ENCODE results near the gene XAGE5. TPM values are rescaled to one million over a fixed set of nuclear protein-coding genes. Genes with fewer than 3 reads are reported as not detected.

XAGE5 gene
- not detected in 2 replicates for total RNA-seq (2016; rRNA removed; fragmentation: Illumina TruSeq; extraction: Trizol)
- total RNA-seq (2016; cell fraction: cytosol; rRNA removed; fragmentation: Illumina TruSeq; extraction: Trizol; ENCODE audit: low read depth) = not detected in 2 replicates
- not detected in 2 replicates for total RNA-seq (2016; cell fraction: insoluble cytoplasmic fraction; rRNA removed; fragmentation: Illumina TruSeq; extraction: Trizol)
- not detected in 2 replicates for total RNA-seq (2016; cell fraction: membrane; rRNA removed; fragmentation: Illumina TruSeq; extraction: Trizol)
- not detected in 2 replicates for total RNA-seq (2016; cell fraction: nucleus; rRNA removed; fragmentation: Illumina TruSeq; extraction: Trizol)
- polyA plus RNA-seq (2011; rRNA removed) = not detected in 2 replicates
- polyA plus RNA-seq (2011; cell fraction: cytosol; rRNA removed) = not detected in 2 replicates
- not detected in 2 replicates for polyA plus RNA-seq (2011; cell fraction: nucleus; rRNA removed)
- polyA plus RNA-seq (2012) = not detected in 2 replicates
- not detected in 2 replicates for polyA plus RNA-seq (2016; cell fraction: cytosol; fragmentation: Illumina TruSeq; extraction: Trizol; ENCODE audit: low read depth)
- polyA plus RNA-seq (2016; cell fraction: insoluble cytoplasmic fraction; fragmentation: Illumina TruSeq; extraction: Trizol; ENCODE audit: low read depth) = not detected in 2 replicates
- polyA plus RNA-seq (2016; cell fraction: membrane; fragmentation: Illumina TruSeq; extraction: Trizol; ENCODE audit: low read depth) = not detected in 2 replicates
- polyA plus RNA-seq (2016; cell fraction: nucleus; fragmentation: Illumina TruSeq; extraction: Trizol; ENCODE audit: insufficient read depth, low read depth) = not detected in 2 replicates
- not detected in 2 replicates for polyA minus RNA-seq (2011; rRNA and poly(A)+ RNA removed; ENCODE audit: low replicate concordance)
- polyA minus RNA-seq (2011; cell fraction: cytosol; rRNA and poly(A)+ RNA removed) = not detected in 2 replicates
- not detected in 2 replicates for polyA minus RNA-seq (2011; cell fraction: nucleus; rRNA and poly(A)+ RNA removed)
- Bru-seq, nascent RNA = not detected
- not detected for BruChase-seq, experiment 1, labeled RNA remaining after a 6-hour chase
- BruChase-seq, experiment 2, labeled RNA remaining after a 2-hour chase = not detected
- long read RNA-seq, experiment 1 = 0 reads
- long read RNA-seq, experiment 2 = 0 reads

- WGBS (ENCODE audit: low lambda C conversion rate) = 71% methylated on average over 18 of the region's 25 CpGs
- TF ChIP-seq TAF1 (CRISPR knock-in tag; IDR thresholded peaks at IDR 0.05) = no peak
- no peak for TF ChIP-seq USF2 (IDR thresholded peaks at IDR 0.05; ENCODE audit: low read depth, low read length)
- no peak for TF ChIP-seq USF2 (CRISPR knock-in tag; IDR thresholded peaks at IDR 0.05; ENCODE audit: borderline replicate concordance)
- no peak for TF ChIP-seq TBP (CRISPR knock-in tag; IDR thresholded peaks at IDR 0.05)
- TF ChIP-seq ZFP36 (IDR thresholded peaks at IDR 0.05; ENCODE audit: borderline replicate concordance, low read depth, low read length, partially characterized antibody) = no peak
- TF ChIP-seq ZMAT3 (CRISPR knock-in tag; conservative IDR thresholded peaks at IDR 0.05) = no peak
- no peak for TF ChIP-seq ZNF33A (CRISPR knock-in tag; IDR thresholded peaks at IDR 0.05; ENCODE audit: borderline replicate concordance)
- no peak for TF ChIP-seq ZNF446 (CRISPR knock-in tag; IDR thresholded peaks at IDR 0.05)
- TF ChIP-seq RELA (CRISPR knock-in tag; IDR thresholded peaks at IDR 0.05) = no peak
- no peak for TF ChIP-seq ZNF703 (CRISPR knock-in tag; IDR thresholded peaks at IDR 0.05; ENCODE audit: borderline replicate concordance)
- no peak for TF ChIP-seq MTA1 (CRISPR knock-in tag; IDR thresholded peaks at IDR 0.05; ENCODE audit: borderline replicate concordance)
- TF ChIP-seq ZBTB49 (CRISPR knock-in tag; IDR thresholded peaks at IDR 0.05; ENCODE audit: borderline replicate concordance) = no peak
- no peak for TF ChIP-seq ZNF616 (CRISPR knock-in tag; IDR thresholded peaks at IDR 0.05; ENCODE audit: low read depth)
- no peak for TF ChIP-seq ZNF136 (CRISPR knock-in tag; IDR thresholded peaks at IDR 0.05; ENCODE audit: low read depth)
- no peak for TF ChIP-seq NFIB (CRISPR knock-in tag; IDR thresholded peaks at IDR 0.05; ENCODE audit: borderline replicate concordance)
- no peak for TF ChIP-seq ZNF180 (CRISPR knock-in tag; IDR thresholded peaks at IDR 0.05; ENCODE audit: borderline replicate concordance, low read depth)
- no peak for TF ChIP-seq IKZF1 (IDR thresholded peaks at IDR 0.05)
These were observed at the start of gene XAGE5 for GRCh38 chrX:52811065-52811625. Gene XAGE5 (plus strand): TSS chrX:52811287. CDS start chrX:52812567, 1,280 bp downstream.

More at GRCh38 chrX:52811065-52811625, at the start of gene XAGE5:
- ATAC-seq = no peak
- BruUV-seq (replicated peaks) = no TSS peak
- Histone ChIP-seq H3K27ac (ENCODE audit: extremely low read length, insufficient read depth, low read length) (no peak within 1 kb of the TSS), H3K79me2 (ENCODE audit: insufficient read depth, low read length) (no peaks in the 10 kb centered on the region), H3K36me3 (replicated peaks in 1 of 2; ENCODE audit: control insufficient read depth in 1 of 2, insufficient read depth in 2 of 2, low read length in 2 of 2) (no peaks in the 10 kb centered on the region), H3K4me3 (replicated peaks in 1 of 3; ENCODE audit: insufficient read depth in 1 of 3, low read depth in 2 of 3, low read length in 3 of 3) (no peak within 1 kb of the TSS), H2AFZ (ENCODE audit: low read length) (no peak within 1 kb of the TSS), H3K27me3 (ENCODE audit: control insufficient read depth in 1 of 2, insufficient read depth in 2 of 2, low read length in 2 of 2) (no peaks in the 10 kb centered on the region), H4K20me1 (ENCODE audit: insufficient read depth, low read length) (no peaks in the 10 kb centered on the region), H3K4me2 (ENCODE audit: low read depth, low read length) (no peak within 1 kb of the TSS), H3K4me1 (ENCODE audit: insufficient read depth, low read length) (0 out of 2 replicates have a peak, but pooled peaks cover 7% of the 10 kb centered on the region), H3K9me3 (ENCODE audit: low read length) (no peaks in the 10 kb centered on the region), H3K9ac (ENCODE audit: insufficient read depth, low read depth, low read length) (no peak within 1 kb of the TSS)
- in situ Hi-C loops (cut with HindIII; ENCODE audit: extremely low pct_ligation_motif_present, low pct_unique_long_range_greater_than_20kb) (no loop called here), intact Hi-C loops (cut with micrococcal nuclease; ENCODE audit: unreplicated experiment) (no loop called here)
- no peak for FAIRE-seq
- DNase-seq (ENCODE audit: low spot score) = no peak
- ChIA-PET CTCF (ENCODE audit: low intra/inter-chr PET ratio, low total read pairs) (no interaction called here), POLR2A (no interaction called here)

All from HepG2 (cell line).